IPS DF 6.9 (cell line): ENCODE results near the gene IPCEF1.

Experiments used
- DNase-seq: peaks from one replicate; pipeline ENCODE4 v3.0.0-alpha.2; 2013; ENCODE audit warnings: low read depth, low spot score
- H3K27ac ChIP-seq: one replicate; pipeline ENCODE4 v1.5.1; 2013; ENCODE audit warnings: low read length, control low read depth
- H3K27me3 ChIP-seq: 2 replicates; pipeline ENCODE4 v1.6.1; 2013; ENCODE audit warnings: mild to moderate bottlenecking, low read length; ENCODE audit not compliant: control insufficient read depth, insufficient read depth
- H3K36me3 ChIP-seq: 2 replicates; pipeline ENCODE4 v1.6.1; 2013; ENCODE audit warnings: low read length; ENCODE audit not compliant: control insufficient read depth, insufficient read depth
- H3K4me1 ChIP-seq: 2 replicates; pipeline ENCODE4 v1.6.1; 2013; ENCODE audit warnings: low read length; ENCODE audit not compliant: control insufficient read depth, insufficient read depth
- H3K4me3 ChIP-seq: 2 replicates; pipeline ENCODE4 v1.5.1; 2013; ENCODE audit warnings: mild to moderate bottlenecking, low read length
- H3K9me3 ChIP-seq: 2 replicates; pipeline ENCODE4 v1.6.1; 2013; ENCODE audit warnings: low read length, inconsistent platforms; ENCODE audit not compliant: control insufficient read depth, insufficient read depth
- WGBS: extraction: QIAGEN DNeasy Blood & Tissue Kit; methylation state at CpG from one replicate; pipeline ENCODE4 v1.1.7; 2013; ENCODE audit warnings: mixed read lengths, missing lambda C conversion rate; ENCODE audit not compliant: insufficient read length, insufficient coverage; 5-methylcytosine and 5-hydroxymethylcytosine counted together

IPCEF1 gene

GRCh38 chr6:154140743-154141142, 215.9 kb downstream of the IPCEF1 start:
- no peaks in the 10 kb centered on the region for H3K27me3 ChIP-seq
- no peak for DNase-seq
- no peaks in the 10 kb centered on the region for H3K9me3 ChIP-seq
- no CpG with 5 or more reads among the region's 2 CpGs for WGBS
- no peaks in the 10 kb centered on the region for H3K36me3 ChIP-seq
- no peaks in the 10 kb centered on the region for H3K4me1 ChIP-seq
- no peak overlapping the region for H3K4me3 ChIP-seq
- H3K27ac ChIP-seq: no peak overlapping the region

- Histone ChIP-seq H3K4me3 (no peak overlapping the region), H3K9me3 (no peaks in the 10 kb centered on the region), H3K4me1 (no peaks in the 10 kb centered on the region), H3K27ac (no peak overlapping the region), H3K27me3 (no peaks in the 10 kb centered on the region), H3K36me3 (no peaks in the 10 kb centered on the region)
- no peak for DNase-seq
- no CpG with 5 or more reads among the region's 6 CpGs for WGBS
Measured at GRCh38 chr6:154139892-154140291, 216.7 kb downstream of the IPCEF1 start.

GRCh38 chr6:154138793-154139192, 217.8 kb downstream of the IPCEF1 start:
- Histone ChIP-seq H3K27me3 (no peaks in the 10 kb centered on the region), H3K4me3 (no peak overlapping the region), H3K9me3 (no peaks in the 10 kb centered on the region), H3K27ac (no peak overlapping the region), H3K36me3 (no peaks in the 10 kb centered on the region), H3K4me1 (no peaks in the 10 kb centered on the region)
- WGBS: no CpG with 5 or more reads among the region's 6 CpGs
- no peak for DNase-seq

- Histone ChIP-seq H3K4me1 (no peaks in the 10 kb centered on the region), H3K27me3 (no peaks in the 10 kb centered on the region), H3K9me3 (no peaks in the 10 kb centered on the region), H3K36me3 (no peaks in the 10 kb centered on the region), H3K27ac (no peak overlapping the region), H3K4me3 (no peak overlapping the region)
- no peak for DNase-seq
- no CpG with 5 or more reads among the region's 8 CpGs for WGBS
Measured at GRCh38 chr6:154134471-154135147, 222.0 kb downstream of the IPCEF1 start.

- Histone ChIP-seq H3K4me1 (no peaks in the 10 kb centered on the region), H3K27ac (no peak overlapping the region), H3K36me3 (no peaks in the 10 kb centered on the region), H3K27me3 (no peaks in the 10 kb centered on the region), H3K4me3 (no peak overlapping the region), H3K9me3 (no peaks in the 10 kb centered on the region; the same call in 1 of the 2 replicates)
- no CpG with 5 or more reads among the region's 2 CpGs for WGBS
- peak; percentile 20 for DNase-seq
Measured at GRCh38 chr6:154127657-154128056, 228.9 kb downstream of the IPCEF1 start.

- H3K36me3 ChIP-seq: no peaks in the 10 kb centered on the region
- DNase-seq: no peak
- no peak overlapping the region for H3K27ac ChIP-seq
- no peaks in the 10 kb centered on the region; the same call in 1 of the 2 replicates for H3K9me3 ChIP-seq
- H3K4me1 ChIP-seq: no peaks in the 10 kb centered on the region
- H3K27me3 ChIP-seq: no peaks in the 10 kb centered on the region
- no peak overlapping the region for H3K4me3 ChIP-seq
- no CpG with 5 or more reads among the region's 2 CpGs for WGBS
Measured at GRCh38 chr6:154125421-154125820, 231.2 kb downstream of the IPCEF1 start.

GRCh38 chr6:154123155-154123956, 233.2 kb downstream of the IPCEF1 start:
- Histone ChIP-seq H3K27ac (no peak overlapping the region), H3K9me3 (no peaks in the 10 kb centered on the region; the same call in 1 of the 2 replicates), H3K36me3 (no peaks in the 10 kb centered on the region), H3K27me3 (no peaks in the 10 kb centered on the region), H3K4me1 (no peaks in the 10 kb centered on the region), H3K4me3 (no peak overlapping the region)
- no peak for DNase-seq
- WGBS: no CpG with 5 or more reads among the region's 8 CpGs

GRCh38 chr6:154122195-154122925, 234.2 kb downstream of the IPCEF1 start:
- Histone ChIP-seq H3K27me3 (no peaks in the 10 kb centered on the region), H3K4me1 (no peaks in the 10 kb centered on the region), H3K27ac (no peak overlapping the region), H3K36me3 (no peaks in the 10 kb centered on the region), H3K9me3 (no peaks in the 10 kb centered on the region; the same call in 1 of the 2 replicates), H3K4me3 (no peak overlapping the region)
- no peak for DNase-seq
- WGBS: no CpG with 5 or more reads among the region's 2 CpGs

GRCh38 chr6:154117485-154117884, 239.1 kb downstream of the IPCEF1 start:
- no peak for DNase-seq
- Histone ChIP-seq H3K36me3 (no peaks in the 10 kb centered on the region), H3K4me3 (no peak overlapping the region), H3K9me3 (no peaks in the 10 kb centered on the region), H3K27me3 (no peaks in the 10 kb centered on the region), H3K4me1 (no peaks in the 10 kb centered on the region), H3K27ac (no peak overlapping the region)
- no CpG with 5 or more reads among the region's 4 CpGs for WGBS

GRCh38 chr6:154113392-154113791, 243.2 kb downstream of the IPCEF1 start:
- H3K27ac ChIP-seq: no peak overlapping the region
- no CpG with 5 or more reads among the region's 3 CpGs for WGBS

More at GRCh38 chr6:154113392-154113791, 243.2 kb downstream of the IPCEF1 start:
- Histone ChIP-seq H3K9me3 (no peaks in the 10 kb centered on the region), H3K4me3 (no peak overlapping the region), H3K4me1 (no peaks in the 10 kb centered on the region), H3K36me3 (no peaks in the 10 kb centered on the region), H3K27me3 (no peaks in the 10 kb centered on the region)
- no peak for DNase-seq
